ENCODE results near the gene ADRA2B.
"Not testable (repeated sequence)": the region's sequence is repeated elsewhere in the genome, so short reads cannot be mapped to it uniquely, and the experiment has no call there.

The ADRA2B gene

GRCh38 chr2:96150007-96150640 is 33.8 kb upstream of the ADRA2B start:
- no peak for DNase-seq

- DNase-seq, result peak; percentile 95
Measured at GRCh38 chr2:96148410-96149217, 32.2 kb upstream of the ADRA2B start.

GRCh38 chr2:96147593-96148201 is 31.3 kb upstream of the ADRA2B start:
- DNase-seq, result no peak

GRCh38 chr2:96146881-96147592 is 30.7 kb upstream of the ADRA2B start:
- peak; percentile 25 for DNase-seq

GRCh38 chr2:96146153-96146880 is 29.9 kb upstream of the ADRA2B start:
- peak; percentile 84 for DNase-seq

GRCh38 chr2:96145848-96146152 is 29.4 kb upstream of the ADRA2B start:
- DNase-seq, result no peak

GRCh38 chr2:96145036-96145847 is 28.9 kb upstream of the ADRA2B start, which contains the start of gene DUSP2:
DUSP2 (minus strand) TSS chr2:96145440; CDS start chr2:96145354, 86 bp downstream.
- DNase-seq, result peak; percentile 82

GRCh38 chr2:96144481-96145035 is 28.2 kb upstream of the ADRA2B start:
- peak; percentile 30 for DNase-seq

- DNase-seq, result no peak
Measured at GRCh38 chr2:96143848-96144480, 27.6 kb upstream of the ADRA2B start.

GRCh38 chr2:96143231-96143847 is 27.0 kb upstream of the ADRA2B start:
- DNase-seq, result no peak

GRCh38 chr2:96142217-96143113 is 26.1 kb upstream of the ADRA2B start:
- DNase-seq, result peak; percentile 64

- DNase-seq, result not testable (repeated sequence)
Measured at GRCh38 chr2:96141624-96141967, 25.2 kb upstream of the ADRA2B start.

- no peak for DNase-seq
Measured at GRCh38 chr2:96140941-96141623, 24.7 kb upstream of the ADRA2B start.

- DNase-seq, result no peak
Measured at GRCh38 chr2:96139181-96139758, 22.9 kb upstream of the ADRA2B start.

GRCh38 chr2:96138179-96139145 is 22.1 kb upstream of the ADRA2B start, which contains the start of gene ASTL:
ASTL (minus strand) TSS chr2:96138502; CDS start chr2:96138436, 66 bp downstream.
- DNase-seq, result peak; percentile 54

- no peak for DNase-seq
Measured at GRCh38 chr2:96137321-96138178, 21.2 kb upstream of the ADRA2B start.
